IPS-15b (cell line): ENCODE results near the gene PLCB1.

Source experiments
- H3K27me3 ChIP-seq: one replicate; pipeline ENCODE4 v1.6.1; 2013; ENCODE audit warnings: low read length; ENCODE audit not compliant: control insufficient read depth, insufficient read depth
- H3K36me3 ChIP-seq: one replicate; pipeline ENCODE4 v1.6.1; 2013; ENCODE audit warnings: low read length; ENCODE audit not compliant: control insufficient read depth, insufficient read depth
- H3K4me1 ChIP-seq: one replicate; pipeline ENCODE4 v1.6.1; 2013; ENCODE audit warnings: mild to moderate bottlenecking, low read length; ENCODE audit not compliant: control insufficient read depth, insufficient read depth
- H3K4me3 ChIP-seq: one replicate; pipeline ENCODE4 v1.5.1; 2013; ENCODE audit warnings: low read depth, low read length
- H3K9ac ChIP-seq: one replicate; pipeline ENCODE4 v1.6.1; 2013; ENCODE audit warnings: low read depth, mild to moderate bottlenecking, low read length
- H3K9me3 ChIP-seq: one replicate; pipeline ENCODE4 v1.6.1; 2013; ENCODE audit warnings: mild to moderate bottlenecking, low read length; ENCODE audit not compliant: control insufficient read depth, insufficient read depth

The PLCB1 gene

DNA sequence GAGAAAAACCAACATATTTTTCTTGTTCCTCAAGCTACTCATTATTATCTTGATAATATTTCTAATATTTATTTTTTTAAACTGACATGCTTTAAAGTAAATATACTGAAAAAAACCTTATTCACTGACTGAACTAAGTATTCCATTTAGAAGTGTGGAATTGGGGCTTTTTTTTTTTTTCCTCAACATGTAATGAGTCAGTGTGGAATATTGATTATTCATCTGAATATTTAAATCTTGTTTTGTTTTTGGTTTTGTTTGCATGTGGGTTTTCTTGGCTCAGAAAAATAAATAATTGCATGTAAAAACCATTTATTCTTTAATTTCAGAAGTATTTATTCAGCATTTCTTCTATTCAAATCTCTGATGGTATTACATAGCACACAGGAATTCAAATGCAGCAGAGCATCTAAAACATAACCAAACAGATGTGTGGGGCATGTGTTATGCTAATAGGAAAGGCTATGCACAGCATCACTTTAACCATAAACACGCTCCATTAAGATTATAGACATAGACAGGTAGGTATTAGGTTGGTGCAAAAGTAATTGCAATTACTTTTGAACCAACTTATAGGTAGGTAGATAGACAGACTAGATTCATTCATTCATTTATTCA, 166.5 kb downstream of the PLCB1 start:
- H3K9me3 ChIP-seq, result no peaks in the 10 kb centered on the region
- H3K4me1 ChIP-seq, result no peaks in the 10 kb centered on the region
- H3K27me3 ChIP-seq, result no peaks in the 10 kb centered on the region
- H3K4me3 ChIP-seq, result no peak overlapping the region
- no peaks in the 10 kb centered on the region for H3K36me3 ChIP-seq
- H3K9ac ChIP-seq, result no peak overlapping the region

DNA sequence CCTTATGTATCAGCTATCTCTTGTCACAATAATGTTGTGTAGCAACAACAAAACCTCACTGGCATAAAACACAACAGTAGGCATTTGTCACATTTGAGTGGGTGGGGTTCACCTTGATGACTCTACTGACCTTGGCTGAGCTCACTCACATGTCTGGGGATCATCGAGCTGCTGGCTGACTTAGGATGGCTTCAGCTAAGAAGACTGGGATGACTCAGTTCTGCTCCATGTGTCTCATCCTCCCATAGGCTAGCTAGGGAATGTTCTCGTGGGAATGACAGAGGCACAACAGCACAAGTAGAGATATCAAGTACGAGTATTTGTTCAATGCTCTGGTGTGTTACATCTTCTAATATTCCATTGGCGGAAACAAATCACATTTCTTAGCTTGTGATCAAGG, 167.9 kb downstream of the PLCB1 start:
- Histone ChIP-seq H3K4me1 (no peaks in the 10 kb centered on the region), H3K9me3 (no peaks in the 10 kb centered on the region), H3K36me3 (no peaks in the 10 kb centered on the region), H3K4me3 (no peak overlapping the region), H3K27me3 (no peaks in the 10 kb centered on the region), H3K9ac (no peak overlapping the region)

DNA sequence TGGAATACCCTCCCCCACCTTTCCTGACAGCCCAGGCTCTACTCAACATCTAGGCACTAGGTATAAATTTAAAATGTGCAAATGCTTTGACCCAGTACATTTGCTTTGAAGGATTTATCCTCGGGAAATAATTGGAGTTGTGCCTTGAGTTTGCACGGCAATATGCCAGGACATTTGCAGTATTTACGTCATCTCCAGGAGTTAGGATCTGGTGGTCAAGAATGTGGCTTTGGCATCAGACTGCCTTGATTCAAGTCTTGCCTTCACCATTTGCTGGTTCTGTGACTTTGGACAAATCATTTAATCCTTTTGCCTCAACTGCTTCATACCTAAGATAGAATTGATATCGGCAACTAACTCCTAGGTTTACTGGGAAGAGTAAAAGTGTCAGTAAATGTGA, 169.6 kb downstream of the PLCB1 start:
- Histone ChIP-seq H3K9ac (no peak overlapping the region), H3K4me3 (no peak overlapping the region), H3K27me3 (no peaks in the 10 kb centered on the region), H3K4me1 (no peaks in the 10 kb centered on the region), H3K36me3 (no peaks in the 10 kb centered on the region), H3K9me3 (no peaks in the 10 kb centered on the region)

DNA sequence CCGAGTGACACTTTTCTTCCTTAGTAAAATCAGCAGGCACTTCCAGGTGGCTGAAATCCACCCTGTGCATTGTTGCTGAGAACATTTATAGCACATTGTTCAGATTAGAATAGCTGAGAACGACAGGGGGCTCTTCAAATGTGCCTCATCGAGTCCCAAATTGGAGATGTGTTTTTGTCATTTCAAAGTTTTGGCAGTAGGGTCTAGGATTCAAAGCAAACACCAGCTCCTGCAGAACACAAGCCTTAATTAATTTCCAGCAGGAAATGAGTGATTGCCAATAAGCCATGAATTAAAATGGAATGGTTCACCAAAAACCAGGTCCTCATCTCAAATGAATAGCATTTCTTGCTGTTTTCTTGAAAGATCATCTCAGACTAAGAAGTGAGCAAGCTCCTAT, 171.6 kb downstream of the PLCB1 start:
- Histone ChIP-seq H3K4me1 (peaks cover 2% of the 10 kb centered on the region), H3K4me3 (no peak overlapping the region), H3K27me3 (no peaks in the 10 kb centered on the region), H3K9ac (no peak overlapping the region), H3K9me3 (no peaks in the 10 kb centered on the region), H3K36me3 (no peaks in the 10 kb centered on the region)

DNA sequence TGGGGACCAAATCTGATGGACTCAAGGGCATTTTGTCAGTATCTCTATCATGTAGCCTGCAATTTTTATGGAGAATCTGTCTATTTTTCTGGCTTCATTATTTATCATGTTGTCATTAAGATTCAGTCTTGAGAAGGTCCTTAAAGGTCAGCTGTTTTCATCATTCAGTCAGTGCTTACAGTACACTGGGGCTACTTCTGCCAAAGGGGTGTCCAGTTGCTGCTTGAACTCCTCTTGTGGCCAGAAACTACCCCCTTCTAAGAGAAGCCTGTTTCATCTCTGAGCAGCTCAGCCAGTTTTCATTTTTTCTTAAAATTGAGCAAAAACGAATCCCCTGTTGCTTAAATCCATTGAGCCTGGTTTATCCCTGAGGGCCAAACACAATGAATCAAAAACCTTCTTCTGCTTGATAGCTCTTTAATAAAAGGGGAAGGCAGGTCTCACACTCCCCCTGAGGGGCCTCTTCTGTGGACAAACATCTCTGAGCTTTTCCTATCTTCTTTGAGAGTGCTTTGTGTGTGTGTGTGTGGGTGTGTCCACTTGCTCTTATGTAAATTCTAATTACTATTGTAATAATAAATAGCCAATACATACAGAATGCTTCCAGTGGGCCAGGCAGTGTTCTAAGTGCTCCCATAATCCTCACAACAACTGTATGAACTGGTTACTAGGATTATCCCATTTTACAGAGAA, 172.2 kb downstream of the PLCB1 start:
- Histone ChIP-seq H3K4me3 (no peak overlapping the region), H3K9me3 (no peaks in the 10 kb centered on the region), H3K27me3 (no peaks in the 10 kb centered on the region), H3K4me1 (peaks cover 2% of the 10 kb centered on the region), H3K36me3 (no peaks in the 10 kb centered on the region), H3K9ac (no peak overlapping the region)

DNA sequence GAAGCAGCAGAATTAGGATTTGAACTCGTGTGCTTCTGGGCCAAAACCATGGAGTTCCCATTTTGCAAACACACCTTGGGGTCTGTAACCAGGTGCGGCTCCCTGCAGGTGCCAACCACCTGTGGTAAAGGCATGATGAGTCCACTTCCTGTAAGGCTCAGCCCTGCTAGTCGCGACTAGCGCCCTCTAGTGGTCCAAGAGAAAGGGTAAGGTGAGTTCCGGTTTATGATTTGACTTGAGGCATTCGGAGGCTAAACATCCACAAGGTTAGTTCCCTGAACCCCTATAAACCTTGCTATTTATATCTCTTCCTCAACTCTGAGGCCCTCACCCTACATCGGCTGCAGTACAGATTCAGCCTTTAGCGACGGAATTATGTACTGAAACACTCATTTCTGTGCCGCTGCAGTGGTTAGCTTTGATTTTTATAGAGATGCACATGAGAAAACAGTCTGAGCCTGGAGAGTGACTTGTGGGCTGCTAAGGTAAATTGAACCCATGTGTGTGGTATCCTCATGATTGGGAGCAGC, 173.4 kb downstream of the PLCB1 start:
- no peaks in the 10 kb centered on the region for H3K27me3 ChIP-seq

DNA sequence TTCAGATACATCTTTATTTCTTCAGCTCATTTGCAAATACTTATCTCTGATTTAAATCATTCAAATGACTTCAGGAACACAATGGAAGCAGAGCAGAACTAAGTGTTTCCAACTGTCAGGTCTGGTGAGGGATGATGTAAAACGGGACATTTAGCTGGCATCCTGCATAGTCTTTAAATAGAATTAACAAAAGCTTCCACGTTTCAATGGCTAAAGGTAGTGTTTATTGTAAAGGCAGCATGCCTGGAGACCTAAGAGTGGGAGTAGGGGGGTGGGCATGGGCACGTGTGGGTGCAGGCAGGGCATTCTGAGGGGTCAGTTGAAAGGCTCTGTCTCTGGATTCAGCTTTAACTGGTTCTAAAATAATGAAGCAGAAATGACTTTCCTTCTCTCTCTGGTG, 174.9 kb downstream of the PLCB1 start:
- Histone ChIP-seq H3K4me1 (peaks cover 9% of the 10 kb centered on the region), H3K4me3 (no peak overlapping the region), H3K9me3 (no peaks in the 10 kb centered on the region), H3K27me3 (no peaks in the 10 kb centered on the region), H3K9ac (no peak overlapping the region), H3K36me3 (no peaks in the 10 kb centered on the region)

More for the DNA sequence above, 173.4 kb downstream of the PLCB1 start:
- Histone ChIP-seq H3K36me3 (no peaks in the 10 kb centered on the region), H3K4me1 (peaks cover 9% of the 10 kb centered on the region), H3K9ac (no peak overlapping the region), H3K4me3 (no peak overlapping the region), H3K9me3 (no peaks in the 10 kb centered on the region)

DNA sequence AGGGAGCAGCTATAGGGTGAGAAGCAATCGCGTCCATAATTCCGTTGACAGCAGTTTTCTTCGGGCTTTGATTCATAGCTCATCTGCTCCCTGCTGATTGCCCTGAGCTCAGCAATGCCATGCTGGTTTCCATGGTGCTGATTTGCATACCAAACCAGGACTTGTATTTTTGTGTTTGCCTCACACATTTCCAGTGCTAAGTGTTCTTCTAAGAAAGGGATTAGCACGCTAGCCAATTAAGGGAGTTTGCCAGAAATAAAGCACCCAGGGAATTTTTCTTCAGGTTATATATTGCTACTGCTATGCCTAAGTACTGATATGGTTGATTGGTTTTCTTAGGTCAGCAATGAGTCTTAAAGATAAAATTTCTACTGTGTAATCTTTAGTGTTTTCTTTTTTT, 177.6 kb downstream of the PLCB1 start:
- Histone ChIP-seq H3K9me3 (no peaks in the 10 kb centered on the region), H3K9ac (no peak overlapping the region), H3K4me3 (no peak overlapping the region), H3K4me1 (peaks cover 9% of the 10 kb centered on the region), H3K27me3 (no peaks in the 10 kb centered on the region), H3K36me3 (no peaks in the 10 kb centered on the region)

DNA sequence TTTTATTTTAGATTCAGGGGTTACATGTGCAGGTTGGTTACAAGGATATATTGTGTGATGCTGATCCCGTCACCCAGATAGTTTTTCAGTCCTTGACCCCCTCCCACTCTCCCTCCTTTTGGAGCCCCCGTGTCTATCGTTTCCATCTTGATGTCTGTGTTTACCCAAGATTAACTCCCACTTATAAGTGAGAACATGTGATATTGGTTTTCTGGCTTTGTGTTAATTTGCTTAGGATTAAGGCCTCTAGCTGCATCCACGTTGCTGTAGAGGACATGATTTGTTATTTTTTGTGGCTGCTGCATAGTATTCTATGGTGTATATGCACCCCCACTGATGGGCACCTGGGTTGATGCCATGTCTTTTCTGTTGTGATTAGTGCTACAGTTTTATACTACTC, 178.6 kb downstream of the PLCB1 start:
- Histone ChIP-seq H3K9ac (no peak overlapping the region), H3K36me3 (no peaks in the 10 kb centered on the region), H3K27me3 (no peaks in the 10 kb centered on the region), H3K4me1 (peaks cover 9% of the 10 kb centered on the region), H3K9me3 (no peaks in the 10 kb centered on the region), H3K4me3 (no peak overlapping the region)

DNA sequence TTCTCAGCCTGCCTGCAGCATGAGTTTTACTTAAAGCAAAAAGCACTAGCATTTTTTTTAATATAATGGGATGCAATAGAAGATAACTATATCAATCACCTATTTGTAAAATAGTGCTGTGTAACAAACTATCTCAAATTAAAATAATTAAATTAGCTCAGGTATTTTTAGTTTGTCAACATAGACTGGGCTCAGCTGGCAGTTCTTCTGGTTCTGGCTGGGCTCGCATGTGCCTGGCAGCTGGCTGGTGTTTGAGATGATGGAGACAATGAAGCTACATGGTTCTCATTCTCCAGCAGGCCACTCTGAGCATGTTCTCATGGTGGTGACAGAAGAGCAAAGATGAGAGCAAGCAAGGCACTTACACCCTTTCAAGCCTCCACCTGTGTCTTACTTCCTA, 181.0 kb downstream of the PLCB1 start:
- no peaks in the 10 kb centered on the region for H3K36me3 ChIP-seq
- H3K4me1 ChIP-seq, result peaks cover 10% of the 10 kb centered on the region
- no peak overlapping the region for H3K4me3 ChIP-seq
- no peaks in the 10 kb centered on the region for H3K27me3 ChIP-seq
- H3K9ac ChIP-seq, result no peak overlapping the region
- H3K9me3 ChIP-seq, result no peaks in the 10 kb centered on the region

DNA sequence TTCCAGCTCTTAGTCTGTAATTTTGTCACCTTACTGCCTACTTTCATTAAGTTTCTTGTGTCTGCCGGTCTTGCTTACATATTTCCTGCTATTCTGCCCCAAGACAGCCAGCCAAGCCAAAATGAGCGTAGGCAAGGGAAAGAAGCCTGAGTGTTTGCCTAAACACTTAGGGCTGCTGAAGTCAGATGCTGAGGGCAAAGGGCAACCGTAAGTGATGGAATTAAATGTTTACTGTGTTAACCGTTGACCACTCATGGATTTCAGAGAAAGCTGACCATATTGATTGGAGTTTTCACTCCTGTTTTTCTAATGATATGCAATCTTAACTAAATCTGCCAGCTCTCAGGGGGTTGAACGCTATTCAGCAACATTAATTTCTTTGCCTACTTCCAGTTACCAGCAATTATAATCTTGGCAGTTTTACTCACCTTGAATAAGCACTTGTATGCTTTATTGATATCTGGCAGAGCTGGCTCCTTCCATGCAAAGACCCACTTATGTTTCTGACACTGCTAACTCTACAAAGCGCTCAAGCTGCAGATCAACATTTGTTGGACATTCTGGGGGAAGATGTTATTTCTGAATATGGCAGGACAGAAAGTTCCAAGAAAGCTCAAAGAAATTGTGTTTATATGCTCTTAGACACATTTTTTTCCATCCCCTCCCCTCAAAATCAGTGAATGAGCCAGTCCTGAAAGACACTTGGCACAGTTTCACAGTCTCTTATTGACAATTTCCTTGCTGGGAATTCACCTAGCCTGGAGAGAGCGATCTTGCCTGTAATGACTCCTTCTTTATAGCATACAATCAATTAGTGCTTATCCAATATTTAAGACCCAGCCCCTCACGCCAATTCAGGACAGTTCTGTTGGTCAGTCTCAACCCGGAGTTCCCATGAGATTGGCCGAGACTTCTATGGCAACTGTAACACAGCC, 183.8 kb downstream of the PLCB1 start:
- H3K9me3 ChIP-seq, result no peaks in the 10 kb centered on the region
- H3K36me3 ChIP-seq, result no peaks in the 10 kb centered on the region
- H3K27me3 ChIP-seq, result no peaks in the 10 kb centered on the region
- H3K9ac ChIP-seq, result no peak overlapping the region
- peaks cover 3% of the 10 kb centered on the region for H3K4me1 ChIP-seq
- no peak overlapping the region for H3K4me3 ChIP-seq
